Endodermal cell (in vitro differentiated cells): ENCODE data around the gene ITGA5. TPM values are rescaled to one million over a fixed set of nuclear protein-coding genes. Genes with fewer than 3 reads are reported as not detected.
A peak's percentile ranks its signal among the peaks of the same experiment; 100 is the strongest.

ENCODE experiments used
- DNase-seq: peaks from one replicate; pipeline ENCODE4 v3.0.0-alpha.2; 2017
- H3K27ac ChIP-seq: 2 replicates; pipeline ENCODE4 v1.5.1; 2013; ENCODE audit warnings: mild to moderate bottlenecking, low read depth, low read length, moderate library complexity
- H3K27me3 ChIP-seq: 2 replicates; pipeline ENCODE4 v1.6.1; 2013; ENCODE audit warnings: mild to moderate bottlenecking, low read length, moderate library complexity; ENCODE audit not compliant: insufficient read depth, control insufficient read depth, poor library complexity, severe bottlenecking
- H3K36me3 ChIP-seq: 2 replicates; pipeline ENCODE4 v1.7.0; 2013; ENCODE audit warnings: mild to moderate bottlenecking, low read length, moderate library complexity; ENCODE audit not compliant: control insufficient read depth, insufficient read depth
- H3K4me1 ChIP-seq: one replicate; pipeline ENCODE4 v1.7.0; 2013; ENCODE audit warnings: low read length; ENCODE audit not compliant: control insufficient read depth, insufficient read depth
- H3K4me3 ChIP-seq: 2 replicates; pipeline ENCODE4 v1.5.1; 2013; ENCODE audit warnings: mild to moderate bottlenecking, low read length, moderate library complexity
- H3K9ac ChIP-seq: 2 replicates; pipeline ENCODE4 v1.6.1; 2013; ENCODE audit warnings: mild to moderate bottlenecking, low read length, moderate library complexity; ENCODE audit not compliant: poor library complexity, severe bottlenecking; ENCODE audit errors: extremely low read depth
- H3K9me3 ChIP-seq: 2 replicates; pipeline ENCODE4 v1.6.1; 2013; ENCODE audit warnings: mild to moderate bottlenecking, low read length, moderate library complexity; ENCODE audit not compliant: control insufficient read depth
- H3K27ac Mint-ChIP-seq: 2 replicates; pipeline ENCODE4 v1.8.0; 2020; ENCODE audit warnings: mixed read lengths
- H3K27me3 Mint-ChIP-seq: 2 replicates; pipeline ENCODE4 v1.8.0; 2021; ENCODE audit warnings: mild to moderate bottlenecking, mixed read lengths; ENCODE audit not compliant: insufficient read depth
- H3K36me3 Mint-ChIP-seq: 2 replicates; pipeline ENCODE4 v1.8.0; 2020; ENCODE audit warnings: low read depth, mixed read lengths
- H3K4me1 Mint-ChIP-seq: 2 replicates; pipeline ENCODE4 v1.8.0; 2020; ENCODE audit warnings: mixed read lengths
- H3K4me3 Mint-ChIP-seq: 2 replicates; pipeline ENCODE4 v1.8.0; 2020; ENCODE audit warnings: mild to moderate bottlenecking, moderate library complexity, mixed read lengths
- H3K9me3 Mint-ChIP-seq: 2 replicates; pipeline ENCODE4 v1.8.0; 2020; ENCODE audit warnings: mild to moderate bottlenecking, mixed read lengths
- WGBS, 2 experiments: methylation state at CpG; one replicate each; pipeline versions ENCODE4 v1.1.5 to v1.1.7; 2013; ENCODE audit warnings: missing lambda C conversion rate in 2 of 2, mixed read lengths in 1 of 2; ENCODE audit not compliant: insufficient coverage in 1 of 2, insufficient read length in 1 of 2; 5-methylcytosine and 5-hydroxymethylcytosine counted together
- total RNA-seq, 2 donors: library from RNA; stranded (reverse); fragmentation: NEBNext Ultra II Directional in 1 of 2; extraction: Animal tissue kit (Norgen Biotek cat#: 25700) in 1 of 2; gene quantifications; 2 replicates in 1 of 2; 3 replicates in 1 of 2; pipeline ENCODE4 v1.2.1, GENCODE V29; 2021
- TF ChIP-seq, protein P1 (sequence below): fragments of 200-600 bp; sonication (generic); conservative IDR thresholded peaks from 2 replicates; pipeline ENCODE4 v1.5.0; 2021; ENCODE audit warnings: antibody characterized with exemption, mild to moderate bottlenecking

Gene ITGA5
- total RNA-seq, 2 donors from 2014 or later, result 189 to 243 TPM

DNA sequence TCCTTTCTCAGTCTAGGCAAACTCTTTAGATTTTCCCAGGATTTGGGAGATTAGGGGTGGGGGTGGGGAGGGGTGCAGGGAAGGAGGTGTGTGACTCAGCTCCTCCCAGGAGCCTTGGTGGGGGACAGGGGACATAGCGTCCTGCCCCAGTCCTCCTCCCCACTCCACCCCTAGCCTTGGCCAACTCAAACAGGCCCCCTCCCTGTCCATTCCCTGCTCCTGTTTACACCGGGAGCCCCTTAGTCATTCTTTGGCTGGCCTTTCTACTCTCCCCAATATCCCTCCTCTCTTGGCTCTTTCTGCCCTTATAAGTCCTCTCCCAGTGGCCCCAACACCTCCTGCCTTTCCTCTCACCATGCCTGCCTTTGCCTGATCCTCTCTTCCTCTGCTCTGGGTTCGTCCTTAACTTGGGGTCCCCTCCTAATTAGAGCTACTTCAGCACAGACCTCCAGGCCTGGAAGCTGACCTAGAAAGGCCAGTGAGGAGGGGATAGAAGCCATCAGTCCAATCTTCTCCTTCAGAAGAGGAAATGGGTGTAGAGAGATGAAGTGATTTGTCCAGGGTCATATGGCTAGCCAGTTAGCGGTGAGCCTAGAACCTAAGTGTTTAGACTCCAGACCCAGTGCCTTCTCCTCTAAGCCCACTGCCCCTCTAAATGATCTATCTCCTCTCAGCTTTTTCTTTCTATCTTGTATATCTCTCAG, 2.3 kb upstream of the ITGA5 start:
- no peaks in the 10 kb centered on the region for H3K36me3 ChIP-seq
- peaks cover 22% of the 10 kb centered on the region for H3K27me3 Mint-ChIP-seq
- peak overlapping the region; percentile 93 for H3K4me3 ChIP-seq
- no peaks in the 10 kb centered on the region for H3K9me3 ChIP-seq
- peak overlapping the region; percentile 96 for H3K4me3 Mint-ChIP-seq
- H3K36me3 Mint-ChIP-seq, result no peaks in the 10 kb centered on the region
- H3K27me3 ChIP-seq, result peaks cover 17% of the 10 kb centered on the region
- no peak overlapping the region for H3K27ac ChIP-seq
- peaks cover 56% of the 10 kb centered on the region for H3K4me1 Mint-ChIP-seq
- H3K9ac ChIP-seq, result no peak overlapping the region
- no peak for DNase-seq
- peak overlapping the region; percentile 49 for H3K27ac Mint-ChIP-seq
- 69 to 86% methylated on average over 2 to 4 of the region's 4 CpGs for WGBS, 2 experiments
- H3K4me1 ChIP-seq, result peaks cover 8% of the 10 kb centered on the region
- no peaks in the 10 kb centered on the region for H3K9me3 Mint-ChIP-seq
- TF ChIP-seq, protein P1, sequence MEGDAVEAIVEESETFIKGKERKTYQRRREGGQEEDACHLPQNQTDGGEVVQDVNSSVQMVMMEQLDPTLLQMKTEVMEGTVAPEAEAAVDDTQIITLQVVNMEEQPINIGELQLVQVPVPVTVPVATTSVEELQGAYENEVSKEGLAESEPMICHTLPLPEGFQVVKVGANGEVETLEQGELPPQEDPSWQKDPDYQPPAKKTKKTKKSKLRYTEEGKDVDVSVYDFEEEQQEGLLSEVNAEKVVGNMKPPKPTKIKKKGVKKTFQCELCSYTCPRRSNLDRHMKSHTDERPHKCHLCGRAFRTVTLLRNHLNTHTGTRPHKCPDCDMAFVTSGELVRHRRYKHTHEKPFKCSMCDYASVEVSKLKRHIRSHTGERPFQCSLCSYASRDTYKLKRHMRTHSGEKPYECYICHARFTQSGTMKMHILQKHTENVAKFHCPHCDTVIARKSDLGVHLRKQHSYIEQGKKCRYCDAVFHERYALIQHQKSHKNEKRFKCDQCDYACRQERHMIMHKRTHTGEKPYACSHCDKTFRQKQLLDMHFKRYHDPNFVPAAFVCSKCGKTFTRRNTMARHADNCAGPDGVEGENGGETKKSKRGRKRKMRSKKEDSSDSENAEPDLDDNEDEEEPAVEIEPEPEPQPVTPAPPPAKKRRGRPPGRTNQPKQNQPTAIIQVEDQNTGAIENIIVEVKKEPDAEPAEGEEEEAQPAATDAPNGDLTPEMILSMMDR, result no peak

DNA sequence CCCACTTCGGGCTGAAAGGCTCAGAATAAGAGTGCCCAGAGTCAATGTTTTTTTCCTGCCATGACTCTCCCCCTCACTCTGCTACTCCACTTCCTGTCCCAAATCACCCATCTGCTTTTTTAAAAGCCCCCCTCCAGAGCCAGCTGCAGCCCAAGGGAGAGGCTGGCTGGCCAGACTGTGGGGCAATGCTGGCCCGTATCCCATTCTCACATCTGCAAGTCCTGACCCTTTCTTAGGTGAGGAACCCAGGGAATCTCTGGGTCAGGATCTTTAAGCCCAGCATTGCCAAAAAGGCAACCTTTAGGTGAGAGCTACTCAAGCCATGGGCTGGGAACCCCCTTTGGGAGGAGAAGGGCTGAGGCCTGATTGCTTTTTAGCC, 1.7 kb upstream of the ITGA5 start:
- Mint-ChIP-seq H3K4me1 (peaks cover 55% of the 10 kb centered on the region), H3K4me3 (peak overlapping the region; percentile 96), H3K36me3 (peaks cover 1% of the 10 kb centered on the region), H3K27me3 (peaks cover 17% of the 10 kb centered on the region), H3K9me3 (no peaks in the 10 kb centered on the region), H3K27ac (peak overlapping the region; percentile 90)
- Histone ChIP-seq H3K4me3 (peak overlapping the region; percentile 93), H3K27me3 (peaks cover 14% of the 10 kb centered on the region), H3K9ac (no peak overlapping the region), H3K4me1 (peaks cover 8% of the 10 kb centered on the region), H3K9me3 (no peaks in the 10 kb centered on the region), H3K36me3 (no peaks in the 10 kb centered on the region), H3K27ac (no peak overlapping the region)
- TF ChIP-seq, protein P1, result no peak
- peak; percentile 76 for DNase-seq
- WGBS, 2 experiments, result 13 to 31% methylated on average over 1 to 2 of the region's 2 CpGs

DNA sequence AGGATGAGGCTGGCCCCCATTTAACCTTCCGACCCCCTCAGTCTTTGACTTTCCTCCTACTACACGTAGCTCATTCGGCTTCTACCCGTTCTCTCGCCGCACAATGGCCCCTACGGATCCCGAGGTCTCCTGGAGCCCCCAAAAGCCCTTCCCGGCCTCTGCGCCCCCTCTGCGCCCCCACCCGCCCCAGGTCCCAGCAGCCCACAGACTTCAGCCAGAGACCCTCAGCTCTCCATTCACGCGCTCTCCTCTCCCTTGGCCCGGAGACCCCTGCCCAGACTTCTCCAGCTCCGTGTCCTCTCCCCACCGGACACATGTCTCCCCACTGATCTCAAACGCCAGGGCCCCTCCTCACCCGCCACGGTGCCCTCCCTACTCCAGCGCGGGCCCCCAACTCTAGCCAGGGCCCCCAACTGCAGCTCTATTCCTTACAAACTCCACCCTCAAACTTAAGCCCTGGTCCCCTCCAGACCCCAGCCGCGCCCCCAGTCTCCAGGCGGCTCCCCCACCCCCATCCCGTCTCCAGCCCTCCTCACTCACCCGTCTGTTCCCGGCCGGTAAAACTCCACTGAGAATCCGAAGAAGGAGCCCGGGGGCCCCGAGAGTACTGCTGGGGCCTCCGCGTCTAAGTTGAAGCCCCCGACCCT, 502 bp downstream of the ITGA5 start:
- no peak for DNase-seq
- Histone ChIP-seq H3K4me3 (peak overlapping the region; percentile 93), H3K9ac (peak overlapping the region; percentile 82), H3K27me3 (no peaks in the 10 kb centered on the region), H3K36me3 (peaks cover 6% of the 10 kb centered on the region), H3K27ac (no peak overlapping the region), H3K9me3 (no peaks in the 10 kb centered on the region), H3K4me1 (peaks cover 16% of the 10 kb centered on the region)
- Mint-ChIP-seq H3K27me3 (peaks cover 6% of the 10 kb centered on the region), H3K9me3 (no peaks in the 10 kb centered on the region), H3K4me1 (peaks cover 55% of the 10 kb centered on the region), H3K36me3 (peaks cover 14% of the 10 kb centered on the region), H3K4me3 (peak overlapping the region; percentile 96), H3K27ac (peak overlapping the region; percentile 81)
- TF ChIP-seq, protein P1, result no peak
- 0% methylated on average over 6 to 35 of the region's 35 CpGs for WGBS, 2 experiments
